Lung (tissue), 16 donors: ENCODE measurements around the gene RECK. TPM values are rescaled to one million over a fixed set of nuclear protein-coding genes. Genes with fewer than 3 reads are reported as not detected.
"Not testable (repeated sequence)": the region's sequence is repeated elsewhere in the genome, so short reads cannot be mapped to it uniquely, and the experiment has no call there.

Source experiments
- ATAC-seq: fragments of 200-7000 bp; cut with Tn5 transposase; one replicate; pipeline ENCODE4 v1.9.1; 2020; ENCODE audit warnings: moderate number of reproducible peaks; ENCODE audit not compliant: insufficient read depth, low FRiP score
- DNase-seq, 3 donors: peaks; one replicate each; pipeline ENCODE4 v3.0.0-alpha.2; 2013 to 2017
- H3K27ac ChIP-seq, 2 donors: one replicate each; pipeline ENCODE4 v1.5.1; 2013; ENCODE audit warnings: mild to moderate bottlenecking in 2 of 2, moderate library complexity in 2 of 2, control low read depth in 1 of 2, inconsistent platforms in 1 of 2, low read depth in 1 of 2, low read length in 1 of 2
- H3K27me3 ChIP-seq, 3 donors: one replicate each; pipeline ENCODE4 v1.5.1; 2013; ENCODE audit warnings: low read length in 2 of 3; ENCODE audit not compliant: control insufficient read depth in 3 of 3, insufficient read depth in 3 of 3
- H3K36me3 ChIP-seq, 4 donors: one replicate each; pipeline ENCODE4 v1.5.1; 2013; ENCODE audit warnings: low read length in 4 of 4, mild to moderate bottlenecking in 1 of 4, moderate library complexity in 1 of 4; ENCODE audit not compliant: control insufficient read depth in 4 of 4, insufficient read depth in 4 of 4
- H3K4me1 ChIP-seq, 5 donors: one replicate each; pipeline ENCODE4 v1.5.1; 2013; ENCODE audit warnings: low read length in 5 of 5, mild to moderate bottlenecking in 2 of 5, moderate library complexity in 1 of 5; ENCODE audit not compliant: control insufficient read depth in 5 of 5, insufficient read depth in 5 of 5
- H3K4me3 ChIP-seq: one replicate; pipeline ENCODE4 v1.5.1; 2013; ENCODE audit warnings: mild to moderate bottlenecking, control low read depth, moderate library complexity
- H3K9ac ChIP-seq, 2 donors: one replicate each; pipeline ENCODE4 v1.5.1; 2013; ENCODE audit warnings: low read length in 2 of 2, control low read depth in 1 of 2; ENCODE audit not compliant: insufficient read depth in 1 of 2
- H3K9me3 ChIP-seq, 4 donors: one replicate each; pipeline ENCODE4 v1.5.1; 2013; ENCODE audit warnings: low read length in 3 of 4, mild to moderate bottlenecking in 1 of 4, moderate library complexity in 1 of 4; ENCODE audit not compliant: control insufficient read depth in 4 of 4, insufficient read depth in 3 of 4
- WGBS, 2 donors: extraction: QIAGEN DNeasy Blood & Tissue Kit; methylation state at CpG; one replicate each; pipeline ENCODE4 v1.1.7; 2013; 5-methylcytosine and 5-hydroxymethylcytosine counted together
- long read RNA-seq, 5 donors: transcript quantifications; one replicate each; lab custom pipeline, GENCODE V29; 2026
- polyA plus RNA-seq, 2 donors: library from polyadenylated mRNA; stranded (reverse); fragments of 200-250 nt; gene quantifications; one replicate each; pipeline ENCODE4 v1.2.1, GENCODE V29; 2013
- total RNA-seq, 2 donors: library from RNA; depleted of rRNA in 1 of 2; stranded (reverse); fragments of >200 nt in 1 of 2; gene quantifications; one replicate each; pipeline ENCODE4 v1.2.1, GENCODE V29; 2014 to 2021
- TF ChIP-seq, protein P1 (sequence below): IDR thresholded peaks from 2 replicates; pipeline ENCODE4 v1.5.1; 2012; ENCODE audit warnings: mild to moderate bottlenecking; ENCODE audit errors: control extremely low read depth, extremely low read depth
- donor health status: control.
- donor health status: control.
- donor health status: Bipolar disorder and iron deficiency.
- donor health status: healthy.
- donor health status: DM: yes; HTN: yes; CAD: no.

RECK gene
- total RNA-seq (10 to 100 TPM; 16.0 to 19.3 TPM), polyA plus RNA-seq (1 to 10 TPM; 4.5 to 8.1 TPM)
- long read RNA-seq, donor 1, full-length matches to known transcripts, result 2 of 7 reads
- long read RNA-seq, donor 1, partial matches to known transcripts, result 5 of 7 reads
- long read RNA-seq, donor 1, other reads (novel, unspliced or antisense), result 0 of 7 reads
- long read RNA-seq, donor 2, result 0 reads
- long read RNA-seq, donor 3, full-length matches to known transcripts, result 1 of 1 reads
- long read RNA-seq, donor 3, partial matches to known transcripts, result 0 of 1 reads
- long read RNA-seq, donor 3, other reads (novel, unspliced or antisense), result 0 of 1 reads
- long read RNA-seq, donor 4, result 0 reads
- long read RNA-seq, donor 5, full-length matches to known transcripts, result 1 of 1 reads
- long read RNA-seq, donor 5, partial matches to known transcripts, result 0 of 1 reads
- long read RNA-seq, donor 5, other reads (novel, unspliced or antisense), result 0 of 1 reads

- Histone ChIP-seq H3K9ac (peak within 1 kb of the TSS; percentile 80 to 88), H3K36me3 (no peaks in the 10 kb centered on the region), H3K4me3 (peak within 1 kb of the TSS; percentile 96), H3K4me1 (peaks cover 0 to 12% (median 6%) of the 10 kb centered on the region in 5 donors), H3K27me3 (no peaks in the 10 kb centered on the region), H3K9me3 (no peaks in the 10 kb centered on the region), H3K27ac (peak within 1 kb of the TSS; percentile 78 to 83)
- TF ChIP-seq, protein P1, sequence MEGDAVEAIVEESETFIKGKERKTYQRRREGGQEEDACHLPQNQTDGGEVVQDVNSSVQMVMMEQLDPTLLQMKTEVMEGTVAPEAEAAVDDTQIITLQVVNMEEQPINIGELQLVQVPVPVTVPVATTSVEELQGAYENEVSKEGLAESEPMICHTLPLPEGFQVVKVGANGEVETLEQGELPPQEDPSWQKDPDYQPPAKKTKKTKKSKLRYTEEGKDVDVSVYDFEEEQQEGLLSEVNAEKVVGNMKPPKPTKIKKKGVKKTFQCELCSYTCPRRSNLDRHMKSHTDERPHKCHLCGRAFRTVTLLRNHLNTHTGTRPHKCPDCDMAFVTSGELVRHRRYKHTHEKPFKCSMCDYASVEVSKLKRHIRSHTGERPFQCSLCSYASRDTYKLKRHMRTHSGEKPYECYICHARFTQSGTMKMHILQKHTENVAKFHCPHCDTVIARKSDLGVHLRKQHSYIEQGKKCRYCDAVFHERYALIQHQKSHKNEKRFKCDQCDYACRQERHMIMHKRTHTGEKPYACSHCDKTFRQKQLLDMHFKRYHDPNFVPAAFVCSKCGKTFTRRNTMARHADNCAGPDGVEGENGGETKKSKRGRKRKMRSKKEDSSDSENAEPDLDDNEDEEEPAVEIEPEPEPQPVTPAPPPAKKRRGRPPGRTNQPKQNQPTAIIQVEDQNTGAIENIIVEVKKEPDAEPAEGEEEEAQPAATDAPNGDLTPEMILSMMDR, result no peak
- DNase-seq (peak; percentile 84 to 88 (median 86)), ATAC-seq (peak; percentile 94)
- 0 to 1% methylated on average over 75 to 77 of the region's 77 CpGs for WGBS, 2 donors
Measured at GRCh38 chr9:36036780-36037548, at the start of gene RECK. TSS of gene RECK (plus strand) at chr9:36036913. CDS start at chr9:36036999, 86 bp downstream.

DNA sequence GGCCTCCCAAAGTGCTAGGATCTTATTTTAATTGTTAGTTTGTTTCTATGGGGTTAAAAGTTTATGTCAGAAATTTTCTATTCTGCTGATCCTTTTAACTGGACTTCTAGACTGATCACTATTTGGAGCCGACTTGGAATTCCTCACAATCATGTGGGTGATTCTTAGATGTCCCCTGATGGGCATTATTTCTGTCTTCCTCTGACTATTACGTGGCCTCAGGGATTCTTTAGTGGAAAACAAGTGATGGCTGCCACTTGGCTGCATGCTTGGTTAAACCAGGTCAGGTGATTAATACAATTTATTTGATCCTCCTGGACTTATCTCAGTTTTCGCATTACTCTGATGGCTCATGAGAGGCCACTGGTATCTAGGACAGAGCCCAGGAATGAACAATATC, 46.6 kb upstream of the RECK start:
- TF ChIP-seq, protein P1, result no peak
- Histone ChIP-seq H3K27me3 (no peaks in the 10 kb centered on the region), H3K36me3 (no peaks in the 10 kb centered on the region), H3K27ac (no peak overlapping the region), H3K4me3 (no peak overlapping the region), H3K4me1 (no peaks in the 10 kb centered on the region), H3K9me3 (no peaks in the 10 kb centered on the region), H3K9ac (no peak overlapping the region)
- DNase-seq, result no peak
- WGBS, 2 donors, result 88 to 89% methylated on average over 3 of the region's 3 CpGs
- ATAC-seq, result no peak

- WGBS, 2 donors, result 88 to 98% methylated on average over 3 of the region's 3 CpGs
- not testable (repeated sequence) for ATAC-seq
Measured at GRCh38 chr9:35993136-35993535, 43.6 kb upstream of the RECK start.

More at GRCh38 chr9:35993136-35993535, 43.6 kb upstream of the RECK start:
- not testable (repeated sequence) for H3K9ac ChIP-seq, H3K36me3 ChIP-seq, H3K4me1 ChIP-seq, H3K27me3 ChIP-seq, H3K4me3 ChIP-seq, DNase-seq, H3K27ac ChIP-seq, H3K9me3 ChIP-seq
